DND-41 (cell line): ENCODE results near the gene KBTBD3.

ENCODE experiments used
- ATAC-seq: fragments of 200-7000 bp; cut with Tn5 transposase; 3 replicates; pipeline ENCODE4 v1.9.1; 2021; ENCODE audit warnings: low read depth; ENCODE audit not compliant: insufficient read depth
- DNase-seq: peaks from one replicate; pipeline ENCODE4 v3.0.0-alpha.2; 2020
- H2AFZ ChIP-seq: 2 replicates; pipeline ENCODE4 v1.6.0; 2012; ENCODE audit warnings: low read depth, low read length
- H3K27ac ChIP-seq: 2 replicates; pipeline ENCODE4 v1.5.1; 2012; ENCODE audit warnings: low read length, inconsistent platforms
- H3K27me3 ChIP-seq: fragments of 200-600 bp; sonication (generic); 2 replicates; pipeline ENCODE4 v1.6.0; 2012; ENCODE audit warnings: low read length, mild to moderate bottlenecking, inconsistent platforms; ENCODE audit not compliant: insufficient read depth, poor library complexity
- H3K36me3 ChIP-seq: 2 replicates; pipeline ENCODE4 v1.5.1; 2012; ENCODE audit warnings: low read length, inconsistent platforms; ENCODE audit not compliant: insufficient read depth
- H3K4me1 ChIP-seq: 2 replicates; pipeline ENCODE4 v1.5.1; 2012; ENCODE audit warnings: mild to moderate bottlenecking, low read length; ENCODE audit not compliant: insufficient read depth
- H3K4me2 ChIP-seq: 2 replicates; pipeline ENCODE4 v1.6.0; 2012; ENCODE audit warnings: mild to moderate bottlenecking, moderate library complexity, low read length, inconsistent platforms; ENCODE audit not compliant: insufficient read depth
- H3K4me3 ChIP-seq, 2 experiments: fragments of 200-600 bp in 1 of 2; shearing (Covaris generic) in 1 of 2; 2 replicates each; pipeline ENCODE4 v1.5.1; 2012 to 2016; ENCODE audit warnings: inconsistent platforms in 2 of 2, low read length in 2 of 2, mild to moderate bottlenecking in 2 of 2, low read depth in 1 of 2, moderate library complexity in 1 of 2
- H3K79me2 ChIP-seq: 2 replicates; pipeline ENCODE4 v1.6.0; 2012; ENCODE audit warnings: low read length, inconsistent platforms; ENCODE audit not compliant: insufficient read depth
- H3K9ac ChIP-seq: 2 replicates; pipeline ENCODE4 v1.6.0; 2012; ENCODE audit warnings: low read depth, mild to moderate bottlenecking, inconsistent platforms, low read length, moderate library complexity
- H3K9me3 ChIP-seq: 2 replicates; pipeline ENCODE4 v1.5.1; 2012; ENCODE audit warnings: low read length, moderate library complexity, mild to moderate bottlenecking, inconsistent platforms; ENCODE audit not compliant: insufficient read depth, severe bottlenecking
- H4K20me1 ChIP-seq: 2 replicates; pipeline ENCODE4 v1.6.0; 2012; ENCODE audit warnings: low read length; ENCODE audit not compliant: insufficient read depth
- EZH2 ChIP-seq: IDR thresholded peaks from 3 replicates; pipeline ENCODE4 v1.6.1; 2012; ENCODE audit warnings: borderline replicate concordance, low read depth, mild to moderate bottlenecking, moderate library complexity, low read length, inconsistent platforms; ENCODE audit not compliant: severe bottlenecking
- TF ChIP-seq, protein P1 (sequence below): IDR thresholded peaks from 2 replicates; pipeline ENCODE4 v1.5.1; 2012; ENCODE audit warnings: borderline replicate concordance, low read length, moderate library complexity, mild to moderate bottlenecking; ENCODE audit not compliant: poor library complexity, severe bottlenecking; ENCODE audit errors: extremely low read depth

Gene KBTBD3

DNA sequence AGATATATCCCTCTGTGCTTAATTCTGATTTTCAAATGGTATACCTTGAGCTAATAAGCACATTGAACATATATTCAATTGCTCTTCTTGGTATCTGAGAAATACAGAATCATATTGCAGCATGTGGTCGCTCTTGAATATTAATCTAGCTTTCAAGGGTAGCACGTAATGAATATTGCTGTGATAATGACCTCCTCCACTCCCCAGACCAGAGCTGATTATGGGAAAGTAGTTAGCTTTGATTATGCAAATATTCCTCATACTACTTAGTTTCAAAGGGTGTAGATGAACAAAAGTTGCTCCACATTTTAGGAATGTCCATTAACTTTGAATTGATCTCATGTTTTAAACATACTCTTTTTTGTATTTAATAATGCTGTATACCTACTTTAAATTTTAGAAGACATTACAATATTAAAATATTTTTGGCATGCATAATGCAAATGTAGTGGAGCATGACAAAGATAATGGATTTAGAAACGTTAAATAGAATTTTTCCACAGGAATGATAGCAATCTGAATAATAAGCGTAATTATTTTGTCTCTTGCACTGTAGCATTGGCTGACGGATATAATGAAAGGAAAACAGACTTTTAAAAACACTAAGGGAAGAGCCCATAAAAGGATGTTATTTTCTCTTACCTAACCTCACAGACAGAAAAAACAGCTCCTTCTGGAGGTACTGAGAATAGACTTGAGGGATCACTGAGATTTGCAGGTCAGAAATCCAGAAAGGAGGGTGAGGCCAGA is 27.2 kb downstream of the KBTBD3 start:
- Histone ChIP-seq H3K4me2 (no peak overlapping the region), H2AFZ (no peak overlapping the region), H3K9me3 (no peaks in the 10 kb centered on the region), H3K4me1 (no peaks in the 10 kb centered on the region), H3K9ac (no peak overlapping the region), H3K27ac (no peak overlapping the region), H3K4me3 (no peak overlapping the region), H3K79me2 (no peaks in the 10 kb centered on the region), H3K27me3 (no peaks in the 10 kb centered on the region), H3K36me3 (no peaks in the 10 kb centered on the region), H4K20me1 (no peaks in the 10 kb centered on the region)
- DNase-seq (no peak), ATAC-seq (no peak)
- TF ChIP-seq, protein P1, sequence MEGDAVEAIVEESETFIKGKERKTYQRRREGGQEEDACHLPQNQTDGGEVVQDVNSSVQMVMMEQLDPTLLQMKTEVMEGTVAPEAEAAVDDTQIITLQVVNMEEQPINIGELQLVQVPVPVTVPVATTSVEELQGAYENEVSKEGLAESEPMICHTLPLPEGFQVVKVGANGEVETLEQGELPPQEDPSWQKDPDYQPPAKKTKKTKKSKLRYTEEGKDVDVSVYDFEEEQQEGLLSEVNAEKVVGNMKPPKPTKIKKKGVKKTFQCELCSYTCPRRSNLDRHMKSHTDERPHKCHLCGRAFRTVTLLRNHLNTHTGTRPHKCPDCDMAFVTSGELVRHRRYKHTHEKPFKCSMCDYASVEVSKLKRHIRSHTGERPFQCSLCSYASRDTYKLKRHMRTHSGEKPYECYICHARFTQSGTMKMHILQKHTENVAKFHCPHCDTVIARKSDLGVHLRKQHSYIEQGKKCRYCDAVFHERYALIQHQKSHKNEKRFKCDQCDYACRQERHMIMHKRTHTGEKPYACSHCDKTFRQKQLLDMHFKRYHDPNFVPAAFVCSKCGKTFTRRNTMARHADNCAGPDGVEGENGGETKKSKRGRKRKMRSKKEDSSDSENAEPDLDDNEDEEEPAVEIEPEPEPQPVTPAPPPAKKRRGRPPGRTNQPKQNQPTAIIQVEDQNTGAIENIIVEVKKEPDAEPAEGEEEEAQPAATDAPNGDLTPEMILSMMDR = no peak

DNA sequence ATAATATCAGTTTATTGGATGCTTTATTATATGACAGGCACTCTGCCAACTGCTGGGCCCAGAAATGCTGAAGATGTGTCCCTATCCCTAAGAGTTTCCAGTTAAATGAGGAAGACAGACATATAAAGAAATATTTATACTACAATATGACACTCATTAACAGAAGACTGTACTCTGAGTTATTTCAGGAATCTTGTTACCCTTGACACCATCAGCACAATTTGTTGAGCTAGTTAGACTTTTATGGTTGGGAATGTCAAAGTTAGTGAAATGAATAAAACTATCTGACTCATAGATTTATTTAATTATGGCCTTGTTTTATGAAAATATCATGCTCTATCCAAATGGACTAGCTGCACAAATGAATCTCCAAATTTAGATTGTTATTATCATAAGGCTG is 29.5 kb downstream of the KBTBD3 start:
- Histone ChIP-seq H3K79me2 (no peaks in the 10 kb centered on the region), H3K9me3 (no peaks in the 10 kb centered on the region), H3K36me3 (no peaks in the 10 kb centered on the region), H3K4me2 (no peak overlapping the region), H3K9ac (no peak overlapping the region), H3K4me3 (no peak overlapping the region), H4K20me1 (no peaks in the 10 kb centered on the region), H3K4me1 (no peaks in the 10 kb centered on the region), H2AFZ (no peak overlapping the region), H3K27ac (no peak overlapping the region), H3K27me3 (no peaks in the 10 kb centered on the region)
- DNase-seq (no peak), ATAC-seq (no peak)
- TF ChIP-seq EZH2 = no peak
- TF ChIP-seq, protein P1 = no peak

DNA sequence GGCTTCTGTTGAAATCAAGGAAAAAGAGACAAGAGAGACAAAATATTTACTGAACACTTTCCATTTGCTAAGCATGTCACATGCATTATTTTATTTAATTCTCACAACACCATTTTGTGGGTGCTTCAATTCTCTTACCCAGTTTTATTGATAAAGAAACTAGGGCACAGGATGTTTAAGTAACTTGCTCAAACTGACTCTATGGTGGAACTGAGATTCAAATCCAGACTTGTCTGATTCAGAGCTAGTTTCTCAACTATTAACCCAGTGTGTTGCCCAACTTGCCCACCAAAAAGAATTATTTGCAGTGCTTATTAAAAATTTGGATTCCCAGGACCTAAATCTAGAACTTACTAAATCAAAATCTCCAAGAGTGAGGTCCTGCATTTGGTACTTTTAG is 33.6 kb downstream of the KBTBD3 start:
- no peak for DNase-seq

More for the DNA sequence above, 33.6 kb downstream of the KBTBD3 start:
- ATAC-seq = no peak
- no peaks in the 10 kb centered on the region for H3K27me3 ChIP-seq
- no peaks in the 10 kb centered on the region for H3K79me2 ChIP-seq
- no peak overlapping the region for H3K9ac ChIP-seq
- H3K4me2 ChIP-seq = no peak overlapping the region
- H3K9me3 ChIP-seq = no peaks in the 10 kb centered on the region
- TF ChIP-seq EZH2 = no peak
- TF ChIP-seq, protein P1 = no peak
- no peaks in the 10 kb centered on the region for H3K36me3 ChIP-seq
- no peak overlapping the region for H3K4me3 ChIP-seq
- H3K4me1 ChIP-seq = no peaks in the 10 kb centered on the region
- no peaks in the 10 kb centered on the region for H4K20me1 ChIP-seq
- no peak overlapping the region for H3K27ac ChIP-seq
- H2AFZ ChIP-seq = no peak overlapping the region
